ENCODE results near the gene MSN. TPM values are rescaled to one million over a fixed set of nuclear protein-coding genes. Genes with fewer than 3 reads are reported as not detected.

Gene MSN
- total RNA-seq, 1 experiment from 2014 or later = 308 TPM

DNA sequence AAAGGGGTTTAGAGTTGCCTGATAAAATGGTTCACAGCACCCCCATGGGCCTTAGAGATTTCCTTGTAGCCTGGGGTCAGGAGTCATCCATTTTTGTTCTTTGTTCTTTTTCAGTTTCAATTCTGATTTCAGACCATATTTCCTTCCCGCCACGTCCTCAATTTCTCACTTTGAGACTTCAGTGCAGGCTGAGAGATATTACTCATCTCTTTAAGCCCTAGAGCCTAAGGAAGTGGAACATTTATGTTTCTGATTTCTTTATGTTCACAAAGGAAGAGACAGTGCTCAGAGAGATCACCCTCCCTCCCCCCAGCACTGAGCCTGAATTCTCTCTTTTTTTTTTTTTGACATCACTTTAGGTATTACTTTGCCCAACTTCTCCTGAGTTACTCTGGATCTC is 56.3 kb downstream of the MSN start:
- DNase-seq (no peak), ATAC-seq (no peak)
- H3K27me3 ChIP-seq (ENCODE audit: low read length) = no peaks in the 10 kb centered on the region
- BruUV-seq (replicated peaks) = no TSS peak
- H3K4me2 ChIP-seq (ENCODE audit: low read length) = no peak overlapping the region
- peaks cover 80% of the 10 kb centered on the region for H3K79me2 ChIP-seq (ENCODE audit: low read length)
- H2AFZ ChIP-seq (ENCODE audit: low read length) = no peak overlapping the region
- H3K4me1 ChIP-seq (ENCODE audit: insufficient read depth, low read length) = no peaks in the 10 kb centered on the region
- CTCF ChIA-PET = no interaction called here
- no peaks in the 10 kb centered on the region for H3K9me3 ChIP-seq (ENCODE audit: low read length)
- H3K36me3 ChIP-seq (ENCODE audit: low read depth, low read length) = peaks cover 34% of the 10 kb centered on the region
- POLR2A ChIA-PET (ENCODE audit: unreplicated experiment) = no interaction called here
- H3K4me3 ChIP-seq (ENCODE audit: low read length) = no peak overlapping the region
- no peak overlapping the region for H3K9ac ChIP-seq (ENCODE audit: low read length)
- H3F3A ChIP-seq (ENCODE audit: low read length, unreplicated experiment) = no peaks in the 10 kb centered on the region
- H3K9me2 ChIP-seq (replicated peaks; ENCODE audit: low read length) = no peaks in the 10 kb centered on the region
- peaks cover 29% of the 10 kb centered on the region; the same call in 1 of the 2 replicates for H4K20me1 ChIP-seq (ENCODE audit: low read length)
- intact Hi-C loops (cut with micrococcal nuclease) = no loop called here
- H3K27ac ChIP-seq (ENCODE audit: low read length) = no peak overlapping the region
- no peak for TF ChIP-seq CTCF (conservative IDR thresholded peaks at IDR 0.05; ENCODE audit: low read depth, low read length)
- TF ChIP-seq EZH2phosphoT487 (IDR thresholded peaks at IDR 0.05; ENCODE audit: borderline replicate concordance, low read length) = no peak
- TF ChIP-seq EZH2 (IDR thresholded peaks at IDR 0.05; ENCODE audit: low read length, unreplicated experiment) = no peak

DNA sequence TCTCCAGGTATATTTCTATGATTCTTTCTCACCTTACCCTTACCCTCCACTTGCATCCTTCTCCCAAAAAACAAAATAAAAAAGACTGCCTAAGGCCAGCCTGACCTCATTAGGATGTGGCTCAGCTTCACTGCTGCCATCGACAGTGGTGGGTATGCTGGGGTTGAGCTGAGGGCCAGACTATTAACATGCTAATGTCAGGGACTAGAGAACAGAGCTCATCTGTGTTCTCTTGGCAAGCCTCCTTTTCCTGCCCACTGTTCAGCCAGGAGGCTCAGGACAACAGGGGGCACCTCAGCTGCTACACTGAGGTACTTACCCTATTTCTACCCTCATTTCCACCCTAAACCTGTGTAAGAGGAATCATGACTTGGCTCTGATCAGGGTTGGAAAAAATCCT is 59.3 kb downstream of the MSN start:
- BruUV-seq (replicated peaks) = no TSS peak
- CTCF ChIA-PET = no interaction called here
- no peaks in the 10 kb centered on the region for H3K4me1 ChIP-seq (ENCODE audit: insufficient read depth, low read length)

More for the DNA sequence above, 59.3 kb downstream of the MSN start:
- Histone ChIP-seq H3K79me2 (ENCODE audit: low read length) (peaks cover 53% of the 10 kb centered on the region), H3K4me2 (ENCODE audit: low read length) (no peak overlapping the region), H2AFZ (ENCODE audit: low read length) (no peak overlapping the region), H3K9ac (ENCODE audit: low read length) (no peak overlapping the region), H3F3A (ENCODE audit: low read length, unreplicated experiment) (no peaks in the 10 kb centered on the region), H3K9me3 (ENCODE audit: low read length) (no peaks in the 10 kb centered on the region), H3K4me3 (ENCODE audit: low read length) (no peak overlapping the region), H3K27me3 (ENCODE audit: low read length) (no peaks in the 10 kb centered on the region), H4K20me1 (ENCODE audit: low read length) (peaks cover 17% of the 10 kb centered on the region; the same call in 1 of the 2 replicates), H3K36me3 (ENCODE audit: low read depth, low read length) (peaks cover 50% of the 10 kb centered on the region), H3K27ac (ENCODE audit: low read length) (no peak overlapping the region), H3K9me2 (replicated peaks; ENCODE audit: low read length) (no peaks in the 10 kb centered on the region)
- ATAC-seq = no peak
- intact Hi-C loops (cut with micrococcal nuclease) = no loop called here
- POLR2A ChIA-PET (ENCODE audit: unreplicated experiment) = no interaction called here
- no peak for DNase-seq
- TF ChIP-seq CTCF (conservative IDR thresholded peaks at IDR 0.05; ENCODE audit: low read depth, low read length) (no peak), EZH2phosphoT487 (IDR thresholded peaks at IDR 0.05; ENCODE audit: borderline replicate concordance, low read length) (no peak), EZH2 (IDR thresholded peaks at IDR 0.05; ENCODE audit: low read length, unreplicated experiment) (no peak)

All from PC-3 (cell line).